ENCODE data around the gene HAGH.

The HAGH gene

GRCh38 chr16:1758923-1759322, 67.7 kb downstream of the HAGH start (continued):
- TF ChIP-seq ZNF302 (tag by site-specific recombination; IDR thresholded peaks at IDR 0.05; ENCODE audit: low read depth), result no peak
- no peak for TF ChIP-seq ZNF132 (tag by site-specific recombination; IDR thresholded peaks at IDR 0.05; ENCODE audit: borderline replicate concordance)
- no peak for TF ChIP-seq ZNF416 (tag by site-specific recombination; IDR thresholded peaks at IDR 0.05)
- TF ChIP-seq ZNF19 (tag by site-specific recombination; IDR thresholded peaks at IDR 0.05; ENCODE audit: low read depth), result no peak
- no peak for TF ChIP-seq ZIC2 (tag by site-specific recombination; IDR thresholded peaks at IDR 0.05)

- Histone ChIP-seq H3K4me1 (ENCODE audit: control insufficient read depth, insufficient read depth, low read length) (no peaks in the 10 kb centered on the region), H3K4me3 (ENCODE audit: low read depth, low read length) (no peak overlapping the region), H3K9me3 (ENCODE audit: control insufficient read depth, insufficient read depth, low read depth, low read length) (no peaks in the 10 kb centered on the region), H3K27ac (ENCODE audit: extremely low read depth, low read depth, low read length) (no peak overlapping the region), H3K36me3 (ENCODE audit: control insufficient read depth in 2 of 2, insufficient read depth in 1 of 2, low read length in 2 of 2) (peaks cover 4 to 61% of the 10 kb centered on the region in 2 experiments; a peak in 2 of 3 replicates)
- no peak for TF ChIP-seq ZNF571 (tag by site-specific recombination; IDR thresholded peaks at IDR 0.05)
- TF ChIP-seq, protein P1, sequence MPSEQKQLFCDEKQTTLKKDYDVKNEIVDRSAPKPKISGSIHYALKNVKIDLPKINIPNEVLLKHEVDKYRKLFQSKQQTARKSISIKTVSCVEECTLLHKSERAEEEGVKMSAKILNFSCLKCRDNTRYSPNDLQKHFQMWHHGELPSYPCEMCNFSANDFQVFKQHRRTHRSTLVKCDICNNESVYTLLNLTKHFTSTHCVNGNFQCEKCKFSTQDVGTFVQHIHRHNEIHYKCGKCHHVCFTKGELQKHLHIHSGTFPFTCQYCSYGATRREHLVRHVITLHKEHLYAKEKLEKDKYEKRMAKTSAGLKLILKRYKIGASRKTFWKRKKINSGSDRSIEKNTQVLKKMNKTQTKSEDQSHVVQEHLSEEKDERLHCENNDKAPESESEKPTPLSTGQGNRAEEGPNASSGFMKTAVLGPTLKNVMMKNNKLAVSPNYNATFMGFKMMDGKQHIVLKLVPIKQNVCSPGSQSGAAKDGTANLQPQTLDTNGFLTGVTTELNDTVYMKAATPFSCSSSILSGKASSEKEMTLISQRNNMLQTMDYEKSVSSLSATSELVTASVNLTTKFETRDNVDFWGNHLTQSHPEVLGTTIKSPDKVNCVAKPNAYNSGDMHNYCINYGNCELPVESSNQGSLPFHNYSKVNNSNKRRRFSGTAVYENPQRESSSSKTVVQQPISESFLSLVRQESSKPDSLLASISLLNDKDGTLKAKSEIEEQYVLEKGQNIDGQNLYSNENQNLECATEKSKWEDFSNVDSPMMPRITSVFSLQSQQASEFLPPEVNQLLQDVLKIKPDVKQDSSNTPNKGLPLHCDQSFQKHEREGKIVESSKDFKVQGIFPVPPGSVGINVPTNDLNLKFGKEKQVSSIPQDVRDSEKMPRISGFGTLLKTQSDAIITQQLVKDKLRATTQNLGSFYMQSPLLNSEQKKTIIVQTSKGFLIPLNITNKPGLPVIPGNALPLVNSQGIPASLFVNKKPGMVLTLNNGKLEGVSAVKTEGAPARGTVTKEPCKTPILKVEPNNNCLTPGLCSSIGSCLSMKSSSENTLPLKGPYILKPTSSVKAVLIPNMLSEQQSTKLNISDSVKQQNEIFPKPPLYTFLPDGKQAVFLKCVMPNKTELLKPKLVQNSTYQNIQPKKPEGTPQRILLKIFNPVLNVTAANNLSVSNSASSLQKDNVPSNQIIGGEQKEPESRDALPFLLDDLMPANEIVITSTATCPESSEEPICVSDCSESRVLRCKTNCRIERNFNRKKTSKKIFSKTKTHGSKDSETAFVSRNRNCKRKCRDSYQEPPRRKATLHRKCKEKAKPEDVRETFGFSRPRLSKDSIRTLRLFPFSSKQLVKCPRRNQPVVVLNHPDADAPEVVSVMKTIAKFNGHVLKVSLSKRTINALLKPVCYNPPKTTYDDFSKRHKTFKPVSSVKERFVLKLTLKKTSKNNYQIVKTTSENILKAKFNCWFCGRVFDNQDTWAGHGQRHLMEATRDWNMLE (tag by site-specific recombination; conservative IDR thresholded peaks at IDR 0.05; ENCODE audit: low read depth), result no peak
- no peak for TF ChIP-seq PRDM6 (tag by site-specific recombination; IDR thresholded peaks at IDR 0.05)
- no peak for TF ChIP-seq ZNF792 (tag by site-specific recombination; IDR thresholded peaks at IDR 0.05)
- TF ChIP-seq ZNF768 (tag by site-specific recombination; IDR thresholded peaks at IDR 0.05), result no peak
- TF ChIP-seq SETDB1 (IDR thresholded peaks at IDR 0.05; ENCODE audit: insufficient read length, low read length), result no peak
- no peak for TF ChIP-seq ZNF610 (tag by site-specific recombination; IDR thresholded peaks at IDR 0.05; ENCODE audit: borderline replicate concordance)
- TF ChIP-seq OVOL3 (tag by site-specific recombination; IDR thresholded peaks at IDR 0.05), result no peak
- no peak for TF ChIP-seq ZBTB10 (tag by site-specific recombination; IDR thresholded peaks at IDR 0.05)
- TF ChIP-seq IKZF3 (tag by site-specific recombination; IDR thresholded peaks at IDR 0.05), result no peak
- TF ChIP-seq ZNF10 (tag by site-specific recombination; IDR thresholded peaks at IDR 0.05), result no peak
- ChIA-PET CTCF (no interaction called here), POLR2A (no interaction called here)
Observed at GRCh38 chr16:1757714-1758461, 68.7 kb downstream of the HAGH start.

Data from HEK293 (cell line).